H1 (cell line): ENCODE data around the gene WDR43. TPM values are rescaled to one million over a fixed set of nuclear protein-coding genes. Genes with fewer than 3 reads are reported as not detected.

ENCODE experiments used
- MAX ChIP-seq: IDR thresholded peaks from 2 replicates; pipeline ENCODE4 v1.6.1; 2012; ENCODE audit warnings: inconsistent platforms
- NRF1 ChIP-seq: IDR thresholded peaks from 2 replicates; pipeline ENCODE4 v1.6.1; 2011; ENCODE audit warnings: mild to moderate bottlenecking, low read depth, low read length, improper control_type of control experiment
- POLR2AphosphoS5 ChIP-seq: IDR thresholded peaks from 2 replicates; pipeline ENCODE4 v1.6.1; 2011; ENCODE audit warnings: low read depth, low read length
- SUZ12 ChIP-seq: fragments of 200-600 bp; sonication (generic); IDR thresholded peaks from 2 replicates; pipeline ENCODE4 v1.6.1; 2012; ENCODE audit warnings: mild to moderate bottlenecking, inconsistent platforms, low read length, moderate library complexity, mixed read lengths
- polyA plus RNA-seq, 7 experiments: library from polyadenylated mRNA; depleted of rRNA in 3 of 7; stranded (reverse) in 5 of 7; unstranded in 2 of 7; fragments of >200 nt in 5 of 7; fragments of 200-250 nt in 2 of 7; gene quantifications; 1 replicate in 5 of 7; 2 replicates in 1 of 7; 4 replicates in 1 of 7; pipeline versions ENCODE4 v1.2.1 to v1.2.3, GENCODE V29; 2011 to 2013; ENCODE audit warnings: missing spikeins in 2 of 7, mixed read lengths in 2 of 7
- total RNA-seq: library from RNA; stranded (reverse); fragmentation: NEBNext Ultra II Directional; extraction: Animal tissue kit (Norgen Biotek cat#: 25700); gene quantifications from 2 replicates; pipeline ENCODE4 v1.2.1, GENCODE V29; 2021

The WDR43 gene
- total and polyA plus RNA-seq, 2 of the 8 experiments (the other 6 are each of a cell fraction or from before 2014, with no cell fraction given) = 57.8 to 142 TPM

- TF ChIP-seq MAX (no peak), SUZ12 (no peak), POLR2AphosphoS5 (no peak), NRF1 (no peak)
These were observed 15.3 kb downstream of the WDR43 start (continued) for GRCh38 chr2:28909655-28910353.
